Fibroblast of skin of back (primary cell): ENCODE data around the gene RNGTT.
"Not testable (repeated sequence)": the region's sequence is repeated elsewhere in the genome, so short reads cannot be mapped to it uniquely, and the experiment has no call there.

Source experiments
- DNase-seq: peaks from one replicate; pipeline ENCODE4 v3.0.0-alpha.2; 2013

Gene RNGTT

GRCh38 chr6:88970301-88970700, 6.9 kb upstream of the RNGTT start:
- no peak for DNase-seq

GRCh38 chr6:88969255-88969654, 5.8 kb upstream of the RNGTT start:
- not testable (repeated sequence) for DNase-seq

- no peak for DNase-seq
Measured at GRCh38 chr6:88967891-88968290, 4.5 kb upstream of the RNGTT start.

- DNase-seq, result no peak
Measured at GRCh38 chr6:88965691-88966090, 2.3 kb upstream of the RNGTT start.

GRCh38 chr6:88964509-88964908, 1.1 kb upstream of the RNGTT start:
- DNase-seq, result no peak

GRCh38 chr6:88958842-88959241, 4.6 kb downstream of the RNGTT start:
- DNase-seq, result no peak

GRCh38 chr6:88953550-88954386, 9.7 kb downstream of the RNGTT start:
- no peak for DNase-seq

- peak; percentile 27 for DNase-seq
Measured at GRCh38 chr6:88952065-88952704, 11.2 kb downstream of the RNGTT start.

- DNase-seq, result no peak
Measured at GRCh38 chr6:88945415-88946008, 17.9 kb downstream of the RNGTT start.

- no peak for DNase-seq
Measured at GRCh38 chr6:88933521-88933920, 29.9 kb downstream of the RNGTT start.

GRCh38 chr6:88932019-88932418, 31.4 kb downstream of the RNGTT start:
- DNase-seq, result not testable (repeated sequence)

GRCh38 chr6:88922775-88923548, 40.5 kb downstream of the RNGTT start:
- peak; percentile 22 for DNase-seq

- DNase-seq, result no peak
Measured at GRCh38 chr6:88921734-88922133, 41.7 kb downstream of the RNGTT start.

- no peak for DNase-seq
Measured at GRCh38 chr6:88920774-88921733, 42.4 kb downstream of the RNGTT start.

GRCh38 chr6:88920088-88920487, 43.3 kb downstream of the RNGTT start:
- DNase-seq, result no peak

- peak; percentile 7 for DNase-seq
Measured at GRCh38 chr6:88919032-88919431, 44.4 kb downstream of the RNGTT start.

GRCh38 chr6:88916615-88917208, 46.7 kb downstream of the RNGTT start:
- DNase-seq, result no peak

- peak; percentile 68 for DNase-seq
Measured at GRCh38 chr6:88914895-88915598, 48.4 kb downstream of the RNGTT start.

GRCh38 chr6:88914180-88914579, 49.2 kb downstream of the RNGTT start:
- DNase-seq, result peak; percentile 59

GRCh38 chr6:88913471-88913870, 49.9 kb downstream of the RNGTT start:
- DNase-seq, result no peak
